Measurements from ENCODE around the gene PPP1R36.

- no peak for TF ChIP-seq POLR2A (IDR thresholded peaks at IDR 0.05)
- no peak for TF ChIP-seq CTCF (IDR thresholded peaks at IDR 0.05)
- TF ChIP-seq POLR2AphosphoS5 (IDR thresholded peaks at IDR 0.05) = no peak
- no peak for TF ChIP-seq EP300 (IDR thresholded peaks at IDR 0.05)
Observed at GRCh38 chr14:64605926-64606685, 56.3 kb downstream of the PPP1R36 start.

Data from upper lobe of left lung (tissue), 4 donors.